Mesodermal cell (in vitro differentiated cells): Measurements from ENCODE around the gene INPP5A.
A peak's percentile ranks its signal among the peaks of the same experiment; 100 is the strongest.
"Not testable (repeated sequence)": the region's sequence is repeated elsewhere in the genome, so short reads cannot be mapped to it uniquely, and the experiment has no call there.

ENCODE experiments used
- H3K27ac ChIP-seq: 2 replicates; pipeline ENCODE4 v1.7.0; 2013; ENCODE audit warnings: mild to moderate bottlenecking, low read depth, low read length, moderate library complexity; ENCODE audit not compliant: severe bottlenecking
- H3K36me3 ChIP-seq: 2 replicates; pipeline ENCODE4 v1.7.1; 2013; ENCODE audit warnings: mild to moderate bottlenecking, low read length, moderate library complexity; ENCODE audit not compliant: control insufficient read depth, insufficient read depth
- H3K4me1 ChIP-seq: one replicate; pipeline ENCODE4 v1.7.1; 2013; ENCODE audit warnings: mild to moderate bottlenecking, low read length; ENCODE audit not compliant: insufficient read depth, control insufficient read depth, poor library complexity, severe bottlenecking
- H3K4me3 ChIP-seq: 2 replicates; pipeline ENCODE4 v1.7.0; 2013; ENCODE audit warnings: low read length, control low read depth, mild to moderate bottlenecking; ENCODE audit not compliant: insufficient read depth, poor library complexity, severe bottlenecking; ENCODE audit errors: extremely low read depth
- H3K9me3 ChIP-seq: 2 replicates; pipeline ENCODE4 v1.7.1; 2013; ENCODE audit warnings: mild to moderate bottlenecking, low read length, moderate library complexity; ENCODE audit not compliant: control insufficient read depth
- WGBS, 2 experiments: methylation state at CpG; one replicate each; pipeline ENCODE4 v1.1.5; 2013; ENCODE audit warnings: missing lambda C conversion rate in 2 of 2; ENCODE audit not compliant: insufficient coverage in 2 of 2; 5-methylcytosine and 5-hydroxymethylcytosine counted together

INPP5A gene

DNA sequence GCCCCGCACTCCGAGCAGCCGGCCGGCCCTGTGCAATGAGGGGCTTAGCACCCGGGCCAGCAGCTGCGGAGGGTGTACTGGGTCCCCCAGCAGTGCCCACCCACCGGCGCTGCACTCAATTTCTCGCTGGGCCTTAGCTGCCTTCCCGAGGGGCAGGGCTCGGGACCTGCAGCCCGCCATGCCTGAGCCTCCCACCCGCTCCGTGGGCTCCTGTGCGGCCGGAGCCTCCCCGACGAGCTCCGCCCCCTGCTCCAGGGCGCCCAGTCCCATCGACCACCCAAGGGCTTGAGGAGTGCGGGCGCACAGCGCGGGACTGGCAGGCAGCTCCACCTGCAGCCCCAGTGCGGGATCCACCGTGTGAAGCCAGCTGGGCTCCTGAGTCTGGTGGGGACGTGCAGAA, 143.2 kb downstream of the INPP5A start:
- not testable (repeated sequence) for H3K9me3 ChIP-seq, H3K27ac ChIP-seq, H3K4me3 ChIP-seq, H3K36me3 ChIP-seq
- WGBS, 2 experiments, result 92 to 95% methylated on average over 10 to 12 of the region's 28 CpGs
- H3K4me1 ChIP-seq, result peaks cover 12% of the 10 kb centered on the region

DNA sequence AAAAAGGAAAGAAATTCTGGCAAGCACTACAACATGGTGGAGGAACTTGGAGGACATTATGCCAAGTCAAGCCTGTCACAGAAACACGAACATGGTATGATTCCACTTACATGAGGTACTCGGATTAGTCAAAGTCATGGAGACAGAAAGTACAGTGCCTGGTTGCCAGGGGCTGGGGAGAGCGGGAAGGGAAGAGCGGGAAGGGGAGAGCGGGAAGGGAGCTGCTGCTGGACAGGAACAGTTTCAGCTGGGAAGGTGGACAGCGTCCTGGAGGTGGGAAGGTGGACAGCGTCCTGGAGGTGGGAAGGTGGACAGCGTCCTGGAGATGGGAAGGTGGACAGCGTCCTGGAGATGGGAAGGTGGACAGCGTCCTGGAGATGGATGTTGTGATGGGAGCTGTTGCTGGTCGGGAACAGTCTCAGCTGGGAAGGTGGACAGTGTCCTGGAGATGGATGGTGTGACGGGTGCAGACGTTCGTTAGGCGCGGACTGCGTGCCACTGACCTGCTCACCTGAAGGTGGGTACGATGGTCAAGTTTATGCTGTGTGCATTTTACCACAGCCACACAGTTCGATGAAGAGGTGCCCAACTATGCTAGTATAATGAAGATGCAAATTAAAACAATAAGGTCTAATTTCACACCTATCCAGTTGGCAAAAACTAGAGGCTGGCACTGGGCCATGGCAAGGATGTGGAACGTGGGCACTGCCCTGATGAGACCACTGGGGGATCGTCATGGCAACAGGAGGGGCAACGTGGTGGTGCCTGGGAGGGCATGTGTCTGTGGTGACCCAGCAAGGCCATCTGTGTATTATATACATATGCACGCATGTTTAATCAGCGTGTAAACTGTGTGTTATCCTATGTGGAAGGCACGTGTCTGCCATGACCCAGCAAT, 144.5 kb downstream of the INPP5A start:
- Histone ChIP-seq H3K9me3 (no peaks in the 10 kb centered on the region), H3K4me3 (no peak overlapping the region), H3K27ac (no peak overlapping the region), H3K36me3 (no peaks in the 10 kb centered on the region), H3K4me1 (peaks cover 20% of the 10 kb centered on the region)
- 94 to 96% methylated on average over 22 of the region's 25 CpGs for WGBS, 2 experiments

DNA sequence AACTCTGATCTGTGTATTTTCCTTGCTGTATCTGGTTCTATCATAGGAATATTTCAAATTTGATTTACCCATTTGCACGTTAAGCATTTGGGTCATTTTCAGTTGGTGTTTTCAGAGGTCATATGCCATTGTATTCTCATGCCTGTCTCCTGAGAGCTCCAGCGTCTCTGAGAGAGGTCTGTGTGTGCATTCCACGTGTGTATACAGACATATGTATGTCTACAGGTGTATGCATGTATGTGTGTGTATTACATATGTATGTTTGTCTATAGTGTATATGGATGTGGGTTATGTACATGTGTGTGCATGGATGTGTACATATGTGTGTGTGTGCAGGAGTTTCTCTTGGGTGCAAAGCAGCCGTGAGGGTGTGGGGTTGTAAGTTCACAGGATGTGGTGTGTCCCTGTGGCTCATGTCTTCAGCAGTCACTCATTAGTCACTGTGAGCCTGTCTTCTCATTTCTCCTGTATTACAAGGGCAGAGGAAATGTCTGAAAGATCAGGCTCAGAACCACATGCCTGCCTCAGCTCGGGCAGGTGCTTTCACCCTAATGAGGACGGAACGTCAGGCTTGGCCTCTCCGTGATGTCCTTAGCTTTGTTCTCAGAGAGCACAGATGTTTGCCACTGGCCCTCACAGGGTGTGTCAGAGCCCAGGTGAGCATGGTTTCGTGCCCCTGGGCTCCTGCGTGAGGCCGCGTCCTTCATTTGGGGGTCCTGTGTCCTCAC, 146.7 kb downstream of the INPP5A start:
- Histone ChIP-seq H3K9me3 (no peaks in the 10 kb centered on the region), H3K4me3 (no peak overlapping the region), H3K36me3 (no peaks in the 10 kb centered on the region), H3K4me1 (peaks cover 20% of the 10 kb centered on the region), H3K27ac (peak overlapping the region; percentile 64)
- WGBS, 2 experiments, result 95 to 97% methylated on average over 8 to 11 of the region's 12 CpGs

DNA sequence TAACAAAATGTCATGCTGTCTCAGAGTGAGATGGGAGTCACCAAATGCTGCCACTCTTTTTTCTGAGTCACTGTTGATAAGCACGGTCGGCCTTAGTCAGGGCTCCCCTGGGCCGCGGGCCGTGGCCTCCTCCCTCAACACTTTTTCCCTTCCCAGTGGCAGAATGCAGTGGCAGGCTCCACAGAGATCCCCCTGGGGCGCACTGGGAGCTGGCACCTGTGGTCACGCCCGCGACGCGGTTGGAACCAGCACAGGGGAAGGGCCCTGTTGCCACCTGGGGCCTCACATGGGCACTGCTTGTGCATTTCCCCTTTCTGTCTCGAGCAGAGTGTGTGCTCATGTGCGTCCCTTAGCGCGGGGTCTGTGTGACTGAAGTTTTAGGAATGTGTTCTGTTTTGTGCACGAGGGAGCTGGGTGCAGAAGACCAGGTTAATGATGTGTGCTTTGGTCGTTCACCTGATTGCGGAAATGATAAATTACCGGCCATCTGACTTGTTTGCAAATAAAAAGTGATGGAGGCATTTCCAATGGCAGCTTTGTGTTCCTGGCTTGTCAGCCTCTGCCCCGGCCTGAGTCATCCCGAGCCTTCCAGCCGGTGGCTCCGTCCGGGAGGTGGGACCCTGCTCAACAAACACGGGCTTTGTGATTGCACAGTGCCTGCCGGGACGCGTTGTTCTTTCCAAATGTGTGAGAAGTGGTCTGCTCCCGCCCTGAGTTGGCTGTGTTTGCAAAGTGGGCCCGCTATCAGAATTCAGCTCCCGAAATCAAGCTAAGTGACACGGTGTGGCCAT, 147.7 kb downstream of the INPP5A start:
- 78 to 80% methylated on average over 19 of the region's 32 CpGs for WGBS, 2 experiments
- Histone ChIP-seq H3K36me3 (no peaks in the 10 kb centered on the region), H3K27ac (peak overlapping the region; percentile 77)

DNA sequence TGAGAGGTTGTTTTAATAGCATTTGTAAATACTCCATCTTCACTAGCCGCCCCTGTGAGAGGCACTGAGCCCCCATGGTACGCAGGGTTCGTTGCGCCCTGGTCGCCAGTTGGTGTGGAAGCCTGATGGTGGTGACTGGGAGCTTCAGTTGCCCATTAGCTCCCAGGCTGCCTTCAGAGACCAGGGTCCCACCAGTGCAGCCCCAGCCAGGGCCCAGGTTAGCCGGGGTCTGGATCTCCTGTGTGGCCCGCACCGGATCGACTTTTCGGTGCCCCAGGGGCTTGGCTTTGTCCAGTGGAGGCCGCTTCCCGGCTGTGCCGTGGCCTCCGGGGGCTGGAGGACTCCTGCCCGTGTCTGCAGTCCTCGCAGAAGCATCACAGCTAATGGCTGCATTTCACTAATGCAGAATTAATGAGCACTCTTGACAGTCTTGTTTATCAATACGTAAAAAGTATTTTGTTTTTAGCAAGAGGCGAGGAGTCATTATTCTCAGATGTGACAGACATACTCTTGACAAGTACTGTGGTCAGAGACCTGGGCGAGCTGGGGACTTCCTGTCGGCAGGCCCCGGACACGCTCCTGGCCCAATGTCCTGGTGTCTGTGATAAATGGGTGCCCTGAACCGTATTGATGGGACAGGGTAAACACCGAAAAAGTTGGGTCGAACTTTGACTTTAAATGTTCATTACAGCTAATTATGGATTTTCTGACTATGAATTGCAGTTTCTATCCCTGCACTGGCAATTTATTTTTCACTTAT, 148.5 kb downstream of the INPP5A start:
- H3K36me3 ChIP-seq, result no peaks in the 10 kb centered on the region
- 95 to 96% methylated on average over 24 of the region's 25 CpGs for WGBS, 2 experiments
- no peaks in the 10 kb centered on the region for H3K9me3 ChIP-seq
- H3K27ac ChIP-seq, result peak overlapping the region; percentile 77
- no peak overlapping the region for H3K4me3 ChIP-seq
- H3K4me1 ChIP-seq, result peaks cover 20% of the 10 kb centered on the region

More for the DNA sequence above, 147.7 kb downstream of the INPP5A start:
- Histone ChIP-seq H3K4me3 (no peak overlapping the region), H3K4me1 (peaks cover 20% of the 10 kb centered on the region), H3K9me3 (no peaks in the 10 kb centered on the region)

DNA sequence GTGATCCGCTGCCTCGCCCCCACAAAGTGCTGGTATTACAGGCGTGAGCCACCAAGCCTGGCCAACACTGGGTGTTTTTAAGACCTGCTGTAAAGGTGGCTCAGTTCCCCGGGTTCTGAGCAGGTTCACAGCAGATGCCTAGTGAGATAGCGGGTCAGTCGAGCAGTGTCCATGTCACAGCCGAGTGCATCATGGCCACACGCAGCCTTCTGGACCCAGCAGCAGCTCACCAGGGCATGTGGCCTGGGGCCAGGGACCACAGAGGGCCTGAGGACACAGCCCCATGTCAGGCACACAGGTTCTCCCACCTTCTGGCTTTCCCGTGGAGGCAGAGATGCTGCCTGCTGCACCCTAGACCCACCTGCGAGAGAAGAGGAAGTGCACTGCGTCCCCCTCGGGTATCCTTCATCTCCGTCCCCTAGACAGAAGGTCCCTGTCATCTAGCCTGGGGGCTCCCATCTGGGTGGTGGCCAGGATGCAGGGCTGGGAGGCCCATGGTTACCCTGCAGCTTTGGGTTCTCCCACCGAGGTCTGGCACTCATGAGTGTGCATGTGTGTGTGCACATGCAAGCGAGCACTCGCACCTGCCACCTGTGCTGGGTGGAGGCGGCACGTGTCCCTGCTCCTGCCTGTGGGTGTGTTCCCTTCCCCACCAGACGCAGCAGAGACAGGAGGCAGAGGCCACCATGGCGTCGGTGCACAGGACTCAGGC, 149.8 kb downstream of the INPP5A start:
- 94 to 96% methylated on average over 20 to 21 of the region's 21 CpGs for WGBS, 2 experiments
- H3K27ac ChIP-seq, result no peak overlapping the region
- H3K4me1 ChIP-seq, result peaks cover 20% of the 10 kb centered on the region
- H3K4me3 ChIP-seq, result no peak overlapping the region
- H3K9me3 ChIP-seq, result no peaks in the 10 kb centered on the region
- H3K36me3 ChIP-seq, result peaks cover 5% of the 10 kb centered on the region

DNA sequence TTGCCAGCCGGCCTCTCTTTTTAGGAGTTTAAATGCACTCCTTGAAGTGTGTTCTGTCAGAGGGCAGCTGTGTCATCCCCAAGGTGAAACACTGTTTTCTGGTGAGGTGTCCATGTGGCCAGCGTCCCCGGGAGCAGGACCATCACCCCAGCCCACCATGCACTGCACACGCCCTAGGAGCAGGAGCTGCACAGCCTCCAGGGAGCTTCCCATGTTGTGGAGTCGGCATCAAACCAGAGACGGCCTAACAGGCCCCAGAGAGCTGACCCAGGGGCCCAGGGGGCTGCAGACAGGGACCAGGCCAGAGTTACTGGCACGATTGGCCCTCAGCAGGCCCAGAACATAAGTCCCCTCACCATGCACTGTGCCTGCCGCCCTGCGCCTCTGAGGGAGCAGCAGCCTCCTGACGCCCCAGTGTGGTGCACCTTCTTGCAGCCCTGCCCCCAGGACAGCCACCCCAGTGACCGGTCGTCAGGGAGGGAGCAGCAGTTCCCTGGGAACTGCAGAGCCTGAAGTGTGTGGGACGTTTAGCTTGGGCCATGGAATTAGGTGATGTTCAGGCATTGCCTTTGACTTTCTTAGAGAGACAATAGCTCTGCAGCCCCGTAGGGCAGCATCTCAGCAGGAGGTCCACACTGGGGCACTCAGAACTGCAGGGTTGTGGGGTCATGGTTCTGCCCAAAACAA, 150.4 kb downstream of the INPP5A start:
- peaks cover 5% of the 10 kb centered on the region for H3K36me3 ChIP-seq
- peaks cover 20% of the 10 kb centered on the region for H3K4me1 ChIP-seq
- H3K4me3 ChIP-seq, result no peak overlapping the region
- H3K27ac ChIP-seq, result no peak overlapping the region
- H3K9me3 ChIP-seq, result no peaks in the 10 kb centered on the region
- 76 to 84% methylated on average over 14 of the region's 14 CpGs for WGBS, 2 experiments

GRCh38 chr10:132688580-132689420, 151.2 kb downstream of the INPP5A start:
- 90 to 97% methylated on average over 16 to 18 of the region's 20 CpGs for WGBS, 2 experiments
- H3K4me3 ChIP-seq, result no peak overlapping the region

More at GRCh38 chr10:132688580-132689420, 151.2 kb downstream of the INPP5A start:
- no peaks in the 10 kb centered on the region for H3K9me3 ChIP-seq
- H3K4me1 ChIP-seq, result peaks cover 20% of the 10 kb centered on the region
- no peak overlapping the region for H3K27ac ChIP-seq
- H3K36me3 ChIP-seq, result peaks cover 5% of the 10 kb centered on the region
